Activated T-cell treated with anti-CD3 and anti-CD28 coated beads, Interleukin-2, amount 50 U/mL, for 72 hours (primary cell): ENCODE data around the gene EFCAB13. TPM values are rescaled to one million over a fixed set of nuclear protein-coding genes. Genes with fewer than 3 reads are reported as not detected.
A peak's percentile ranks its signal among the peaks of the same experiment; 100 is the strongest.

Source experiments
- ATAC-seq, 2 donors: fragments of 150-1000 bp; cut with Tn5 transposase; replicated peaks in 1 of 2; 2 replicates each; pipeline ENCODE4 v1.10.0; 2021; ENCODE audit warnings: moderate library complexity in 2 of 2, mild to moderate bottlenecking in 1 of 2
- DNase-seq, 2 donors: peaks; one replicate each; pipeline ENCODE4 v3.0.0; 2021 to 2022; ENCODE audit warnings: mixed read lengths in 1 of 2
- H3K27ac Mint-ChIP-seq: one replicate; pipeline ENCODE4 v1.8.0; 2022; ENCODE audit warnings: mild to moderate bottlenecking, moderate library complexity, mixed read lengths
- H3K27me3 Mint-ChIP-seq: one replicate; pipeline ENCODE4 v1.8.0; 2022; ENCODE audit warnings: low read depth, mixed read lengths
- H3K36me3 Mint-ChIP-seq, 2 donors: one replicate each; pipeline ENCODE4 v1.8.0; 2022; ENCODE audit warnings: mixed read lengths in 2 of 2, mild to moderate bottlenecking in 1 of 2; ENCODE audit not compliant: insufficient read depth in 2 of 2
- H3K4me1 Mint-ChIP-seq: one replicate; pipeline ENCODE4 v1.8.0; 2022; ENCODE audit warnings: low read depth, mixed read lengths
- H3K4me3 Mint-ChIP-seq, 2 donors: one replicate each; pipeline ENCODE4 v1.8.0; 2022; ENCODE audit warnings: mild to moderate bottlenecking in 2 of 2, mixed read lengths in 2 of 2, moderate library complexity in 2 of 2
- H3K9me3 Mint-ChIP-seq, 2 donors: one replicate each; pipeline ENCODE4 v1.8.0; 2022; ENCODE audit warnings: mixed read lengths in 2 of 2
- total RNA-seq, 2 donors: library from RNA; stranded (reverse); gene quantifications; one replicate each; pipeline ENCODE4 v1.2.3, GENCODE V29; 2022

The EFCAB13 gene
- total RNA-seq, 2 donors from 2014 or later: 5.9 to 9.0 TPM

DNA sequence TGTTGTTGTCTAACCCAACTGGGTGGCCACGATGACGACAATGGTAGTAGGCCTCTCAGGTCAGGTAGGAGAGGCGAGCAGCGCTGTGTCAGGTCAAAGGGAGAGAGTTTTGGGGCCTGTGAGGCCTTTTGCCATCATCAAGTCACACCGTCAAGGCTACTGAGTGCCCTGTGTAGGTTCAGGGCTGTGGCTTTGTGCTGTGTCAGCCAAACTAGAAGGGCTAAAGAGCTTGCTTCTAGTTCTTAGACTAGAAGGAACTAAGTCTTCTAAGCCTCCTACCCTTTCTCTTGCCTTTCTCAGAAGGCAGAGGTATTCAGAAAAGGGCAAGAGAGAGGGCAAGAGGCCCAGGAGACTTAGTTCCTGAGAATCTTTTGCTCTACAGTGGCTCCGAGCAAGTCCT lies 25.0 kb upstream of the EFCAB13 start:
- Mint-ChIP-seq H3K9me3 (peaks cover 0 to 4% of the 10 kb centered on the region in 2 donors), H3K36me3 (peaks cover 0 to 6% of the 10 kb centered on the region in 2 donors), H3K27me3 (no peaks in the 10 kb centered on the region), H3K4me1 (peaks cover 10% of the 10 kb centered on the region), H3K4me3 (no peak overlapping the region), H3K27ac (no peak overlapping the region)
- DNase-seq: no peak
- ATAC-seq: no peak

DNA sequence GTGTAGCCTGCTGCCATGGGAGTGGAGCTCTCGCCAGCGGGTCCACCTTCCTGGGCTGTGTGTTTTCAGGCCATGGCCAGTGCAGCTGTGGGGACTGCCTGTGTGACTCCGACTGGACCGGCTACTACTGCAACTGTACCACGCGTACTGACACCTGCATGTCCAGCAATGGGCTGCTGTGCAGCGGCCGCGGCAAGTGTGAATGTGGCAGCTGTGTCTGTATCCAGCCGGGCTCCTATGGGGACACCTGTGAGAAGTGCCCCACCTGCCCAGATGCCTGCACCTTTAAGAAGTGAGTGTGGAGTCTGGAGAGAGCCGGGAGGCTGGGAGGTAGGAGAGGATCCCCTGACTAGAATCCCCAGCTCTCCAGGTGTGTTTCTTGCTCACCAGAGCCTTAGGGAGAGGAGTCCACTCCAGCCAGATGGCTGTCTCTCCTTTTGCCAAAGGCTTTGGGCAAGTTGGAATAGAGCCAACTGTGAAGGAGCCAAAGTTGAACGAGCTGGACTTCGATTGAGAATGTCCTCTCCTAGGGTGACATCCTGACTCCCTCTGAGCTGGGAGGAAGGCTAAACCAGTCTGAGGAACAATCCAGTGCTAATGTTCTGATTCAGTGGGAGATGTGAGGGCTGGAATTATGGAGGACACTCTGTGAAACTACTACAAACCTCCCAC lies 24.4 kb upstream of the EFCAB13 start:
- peaks cover 0 to 6% of the 10 kb centered on the region in 2 donors for H3K36me3 Mint-ChIP-seq
- no peak overlapping the region for H3K27ac Mint-ChIP-seq
- no peaks in the 10 kb centered on the region for H3K27me3 Mint-ChIP-seq
- peaks cover 10% of the 10 kb centered on the region for H3K4me1 Mint-ChIP-seq
- ATAC-seq: no peak
- no peak for DNase-seq
- peaks cover 0 to 4% of the 10 kb centered on the region in 2 donors for H3K9me3 Mint-ChIP-seq
- no peak overlapping the region for H3K4me3 Mint-ChIP-seq

DNA sequence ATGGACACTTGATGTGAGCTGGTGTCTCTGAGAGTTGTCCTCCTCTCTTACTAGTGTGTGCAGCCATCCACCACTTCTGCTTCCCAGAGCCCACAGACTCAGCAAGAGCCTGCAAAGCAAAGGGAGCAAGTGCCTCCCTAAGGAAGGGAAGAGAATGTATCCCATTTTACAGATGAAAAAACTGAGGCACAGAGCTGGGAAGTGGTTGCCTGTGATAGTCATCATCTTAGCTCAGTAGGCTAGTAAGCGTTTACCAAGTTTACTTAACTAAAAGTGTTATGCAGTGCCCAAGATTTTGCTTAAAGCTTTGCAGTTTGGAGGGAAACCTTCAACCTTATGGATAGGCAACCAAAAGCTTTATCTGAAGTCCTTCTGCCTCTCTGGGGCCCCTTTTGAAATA lies 23.0 kb upstream of the EFCAB13 start:
- no peaks in the 10 kb centered on the region for H3K27me3 Mint-ChIP-seq
- ATAC-seq (no peak), DNase-seq (no peak)
- no peak overlapping the region for H3K4me3 Mint-ChIP-seq
- H3K4me1 Mint-ChIP-seq: peaks cover 19% of the 10 kb centered on the region
- H3K36me3 Mint-ChIP-seq: peaks cover 0 to 6% of the 10 kb centered on the region in 2 donors
- peaks cover 0 to 4% of the 10 kb centered on the region in 2 donors for H3K9me3 Mint-ChIP-seq
- H3K27ac Mint-ChIP-seq: no peak overlapping the region

DNA sequence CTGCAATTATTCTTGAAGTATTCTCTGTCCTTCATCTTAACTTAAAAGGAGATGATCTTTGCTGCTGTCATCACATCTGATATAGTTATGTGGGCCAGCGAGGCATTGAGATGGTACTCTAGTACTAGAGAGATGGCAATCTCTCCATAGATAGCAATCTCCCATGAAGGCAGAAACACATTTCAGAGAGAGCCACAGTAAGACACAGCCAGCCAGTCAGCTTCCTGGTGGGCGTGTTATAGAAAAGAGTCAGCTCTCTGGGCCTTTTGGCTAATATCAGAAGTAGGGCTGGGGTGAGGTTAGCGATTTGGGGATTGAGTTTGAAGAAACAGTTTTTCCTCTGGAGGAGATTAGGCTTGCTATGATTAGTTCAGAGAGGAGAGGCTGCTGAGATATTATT lies 22.6 kb upstream of the EFCAB13 start:
- H3K36me3 Mint-ChIP-seq: peaks cover 0 to 6% of the 10 kb centered on the region in 2 donors
- peak overlapping the region; percentile 12 for H3K27ac Mint-ChIP-seq
- ATAC-seq: peak; percentile 73 to 84
- peak; percentile 24 to 46 for DNase-seq
- peak overlapping the region in 1 of 2 donors; percentile 17 for H3K4me3 Mint-ChIP-seq
- peaks cover 20% of the 10 kb centered on the region for H3K4me1 Mint-ChIP-seq
- peaks cover 0 to 4% of the 10 kb centered on the region in 2 donors for H3K9me3 Mint-ChIP-seq
- H3K27me3 Mint-ChIP-seq: no peaks in the 10 kb centered on the region

DNA sequence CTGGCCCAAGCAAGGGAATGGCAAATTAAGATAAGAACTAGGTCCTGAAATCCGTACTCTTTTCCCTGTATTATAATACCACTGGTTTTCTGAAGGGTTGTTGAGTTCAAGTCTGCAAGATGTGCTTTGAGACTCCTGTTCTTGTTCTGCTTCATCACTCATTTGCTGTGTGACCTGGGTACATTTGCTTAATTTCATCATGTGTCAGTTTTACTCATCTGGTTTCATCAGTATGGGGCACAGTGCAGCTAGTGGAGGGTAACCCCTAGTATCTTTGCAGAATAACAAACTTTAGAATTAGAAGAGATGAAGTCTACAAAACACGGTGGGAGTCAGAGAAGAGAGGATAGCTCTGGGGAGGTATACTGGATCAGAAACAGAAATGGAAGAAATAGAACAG lies 21.9 kb upstream of the EFCAB13 start:
- peaks cover 20% of the 10 kb centered on the region for H3K4me1 Mint-ChIP-seq
- peaks cover 0 to 6% of the 10 kb centered on the region in 2 donors for H3K36me3 Mint-ChIP-seq
- peak overlapping the region in 1 of 2 donors; percentile 8 for H3K4me3 Mint-ChIP-seq

DNA sequence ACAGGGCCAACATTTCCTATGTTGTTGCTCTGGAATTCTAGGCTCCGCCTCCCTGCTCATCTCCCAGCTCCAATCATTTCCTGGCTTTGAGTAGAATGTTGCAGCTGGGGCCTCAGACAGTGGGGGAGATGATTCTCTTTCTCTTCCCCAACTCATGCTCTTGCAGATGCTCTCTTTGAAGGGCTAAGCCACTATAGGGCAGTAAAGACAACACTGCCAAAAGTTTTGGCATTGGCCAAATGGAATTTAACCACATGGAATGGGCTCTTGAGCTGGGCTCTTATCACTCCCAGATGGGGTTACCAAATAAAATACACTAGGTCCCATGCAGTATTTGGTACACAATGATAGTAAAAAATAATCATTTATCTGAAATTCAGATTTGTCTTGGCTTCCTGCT lies 19.6 kb upstream of the EFCAB13 start:
- Mint-ChIP-seq H3K4me3 (no peak overlapping the region), H3K27me3 (no peaks in the 10 kb centered on the region), H3K36me3 (peaks cover 0 to 6% of the 10 kb centered on the region in 2 donors), H3K27ac (no peak overlapping the region), H3K9me3 (peaks cover 0 to 4% of the 10 kb centered on the region in 2 donors), H3K4me1 (peaks cover 20% of the 10 kb centered on the region)
- DNase-seq (no peak), ATAC-seq (no peak)

More for the DNA sequence above, 21.9 kb upstream of the EFCAB13 start:
- no peak for DNase-seq
- Mint-ChIP-seq H3K27ac (peak overlapping the region; percentile 67), H3K9me3 (peaks cover 0 to 4% of the 10 kb centered on the region in 2 donors), H3K27me3 (no peaks in the 10 kb centered on the region)
- peak; percentile 56 to 61 for ATAC-seq

DNA sequence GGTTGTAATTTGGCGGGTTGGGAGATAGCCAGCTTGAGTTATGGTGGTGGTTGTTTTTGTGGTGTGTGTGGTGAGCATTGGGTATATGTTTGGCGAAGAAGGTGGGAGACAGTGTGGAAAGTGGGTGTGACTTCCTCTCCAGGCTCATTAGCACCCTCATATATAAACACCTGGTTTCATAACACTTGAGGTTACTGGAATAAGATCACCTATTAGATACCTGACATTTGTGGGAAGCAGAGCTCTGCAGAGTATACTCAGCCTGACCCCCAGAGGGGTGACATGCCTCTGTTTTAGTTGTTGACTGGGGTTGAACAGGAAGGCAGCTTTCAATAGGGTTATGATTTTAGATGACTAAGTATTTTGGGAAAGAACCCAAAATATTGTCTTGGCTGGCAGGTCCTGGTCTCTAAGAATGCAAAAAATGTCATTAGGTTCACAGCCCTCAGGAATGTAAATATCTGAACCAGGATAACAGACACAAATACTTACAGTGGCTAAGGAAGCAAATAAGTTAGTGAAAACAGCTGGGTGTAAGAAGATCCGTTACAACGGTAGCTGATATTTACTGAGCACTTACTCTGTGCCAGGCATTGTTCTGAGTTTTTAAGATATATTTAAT lies 18.3 kb upstream of the EFCAB13 start:
- peaks cover 19% of the 10 kb centered on the region for H3K4me1 Mint-ChIP-seq
- H3K4me3 Mint-ChIP-seq: no peak overlapping the region
- DNase-seq: no peak
- peaks cover 0 to 6% of the 10 kb centered on the region in 2 donors for H3K36me3 Mint-ChIP-seq
- H3K27me3 Mint-ChIP-seq: peaks cover 5% of the 10 kb centered on the region
- peak in 1 of 2 donors; percentile 25 for ATAC-seq
- H3K9me3 Mint-ChIP-seq: peaks cover 0 to 4% of the 10 kb centered on the region in 2 donors
- H3K27ac Mint-ChIP-seq: no peak overlapping the region

DNA sequence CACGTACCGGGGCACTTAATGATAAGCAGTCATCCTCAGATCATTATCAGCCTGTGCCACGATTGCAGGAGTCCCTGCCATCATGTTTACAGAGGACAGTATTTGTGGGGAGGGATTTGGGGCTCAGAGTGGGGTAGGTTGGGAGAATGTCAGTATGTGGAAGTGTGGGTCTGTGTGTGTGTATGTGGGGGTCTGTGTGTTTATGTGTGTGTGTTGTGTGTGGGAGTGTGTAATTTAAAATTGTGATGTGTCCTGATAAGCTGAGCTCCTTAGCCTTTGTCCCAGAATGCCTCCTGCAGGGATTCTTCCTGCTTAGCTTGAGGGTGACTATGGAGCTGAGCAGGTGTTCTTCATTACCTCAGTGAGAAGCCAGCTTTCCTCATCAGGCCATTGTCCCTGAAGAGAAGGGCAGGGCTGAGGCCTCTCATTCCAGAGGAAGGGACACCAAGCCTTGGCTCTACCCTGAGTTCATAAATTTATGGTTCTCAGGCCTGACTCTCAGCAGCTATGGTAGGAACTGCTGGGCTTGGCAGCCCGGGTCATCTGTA lies 13.5 kb upstream of the EFCAB13 start:
- H3K27ac Mint-ChIP-seq: no peak overlapping the region
- no peak for DNase-seq
- no peak for ATAC-seq
- H3K27me3 Mint-ChIP-seq: peaks cover 5% of the 10 kb centered on the region
- H3K9me3 Mint-ChIP-seq: no peaks in the 10 kb centered on the region
- H3K4me1 Mint-ChIP-seq: peaks cover 6% of the 10 kb centered on the region
- no peaks in the 10 kb centered on the region for H3K36me3 Mint-ChIP-seq
- H3K4me3 Mint-ChIP-seq: no peak overlapping the region

DNA sequence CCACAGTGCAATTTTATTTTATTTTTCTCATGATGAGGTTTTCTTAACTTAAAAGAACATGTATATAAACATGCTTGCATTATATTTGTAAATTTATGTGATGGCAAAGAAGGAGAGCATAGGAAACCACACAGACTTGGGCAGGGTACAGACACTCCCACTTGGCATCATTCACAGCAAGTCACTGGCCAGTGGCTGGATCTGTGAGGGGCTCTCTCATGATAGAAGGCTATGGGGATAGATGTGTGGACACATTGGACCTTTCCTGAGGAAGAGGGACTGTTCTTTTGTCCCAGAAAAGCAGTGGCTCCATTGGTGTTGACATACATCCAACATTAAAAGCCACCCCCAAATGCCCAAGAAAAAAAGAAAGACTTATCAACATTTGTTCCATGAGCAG lies 12.3 kb upstream of the EFCAB13 start:
- Mint-ChIP-seq H3K27me3 (peaks cover 5% of the 10 kb centered on the region), H3K4me1 (no peaks in the 10 kb centered on the region), H3K27ac (no peak overlapping the region), H3K4me3 (no peak overlapping the region), H3K9me3 (no peaks in the 10 kb centered on the region), H3K36me3 (no peaks in the 10 kb centered on the region)
- ATAC-seq (no peak), DNase-seq (no peak)

DNA sequence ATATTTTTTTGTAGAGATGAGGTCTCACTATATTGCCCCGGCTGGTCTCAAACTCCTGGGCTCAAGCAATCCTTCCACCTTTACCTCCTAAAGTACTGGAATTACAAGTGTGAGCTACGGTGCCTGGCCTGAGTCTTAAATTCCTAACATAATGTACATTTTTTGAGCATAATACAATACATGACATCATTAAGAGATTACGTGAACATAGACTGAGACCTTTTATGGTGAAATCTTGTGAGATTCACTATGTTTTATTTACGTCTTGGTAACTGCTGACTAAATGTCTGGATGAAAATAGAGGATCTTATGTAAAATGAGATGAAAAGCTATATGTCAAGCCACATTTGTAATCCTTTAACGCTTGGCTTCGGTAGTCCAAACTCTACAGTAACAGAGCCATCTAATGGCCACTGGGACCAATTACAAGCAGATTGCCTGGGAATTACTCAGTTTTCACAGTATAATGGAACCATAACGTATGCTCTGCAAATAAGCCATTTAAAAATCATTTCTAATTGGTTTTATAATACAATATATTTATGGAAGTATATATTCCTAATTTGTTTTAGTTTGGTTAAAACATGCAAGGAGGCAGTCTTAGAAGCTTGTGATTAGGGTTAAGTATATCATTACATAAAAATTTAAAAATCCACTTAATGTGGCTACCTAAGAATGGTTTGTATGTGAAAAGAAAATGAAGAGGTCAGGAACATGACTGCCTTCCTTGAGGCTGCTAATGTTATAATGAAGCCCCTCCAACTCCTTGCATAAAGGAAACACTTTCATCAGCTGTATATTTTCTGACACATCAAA lies 8.1 kb upstream of the EFCAB13 start:
- no peaks in the 10 kb centered on the region for H3K4me1 Mint-ChIP-seq
- peak; percentile 11 to 28 for DNase-seq
- H3K27me3 Mint-ChIP-seq: no peaks in the 10 kb centered on the region
- H3K27ac Mint-ChIP-seq: no peak overlapping the region
- H3K36me3 Mint-ChIP-seq: no peaks in the 10 kb centered on the region
- ATAC-seq: peak; percentile 65 to 70
- no peak overlapping the region for H3K4me3 Mint-ChIP-seq
- H3K9me3 Mint-ChIP-seq: no peaks in the 10 kb centered on the region

DNA sequence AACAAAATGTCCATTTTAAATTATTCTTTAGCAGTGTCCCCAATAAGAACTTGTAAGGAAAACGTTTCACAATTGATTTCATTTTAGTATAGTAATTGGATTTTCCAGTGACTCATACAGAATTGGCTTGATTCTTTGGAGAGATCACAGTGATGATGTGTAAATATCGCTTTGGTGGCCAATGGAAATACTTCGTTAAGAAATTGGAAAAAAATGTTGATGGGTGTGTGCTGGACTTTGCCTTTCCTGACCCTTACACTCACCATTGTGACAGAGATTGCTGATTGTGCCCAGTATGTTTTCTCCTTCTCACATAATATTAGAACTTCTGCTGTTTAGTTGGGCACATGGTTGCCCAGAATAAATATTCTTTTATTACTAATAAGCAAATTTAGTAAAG lies 7.4 kb upstream of the EFCAB13 start:
- no peaks in the 10 kb centered on the region for H3K9me3 Mint-ChIP-seq
- ATAC-seq (no peak), DNase-seq (no peak)
- no peaks in the 10 kb centered on the region for H3K36me3 Mint-ChIP-seq
- H3K4me3 Mint-ChIP-seq: no peak overlapping the region
- H3K27ac Mint-ChIP-seq: no peak overlapping the region
- H3K4me1 Mint-ChIP-seq: no peaks in the 10 kb centered on the region
- no peaks in the 10 kb centered on the region for H3K27me3 Mint-ChIP-seq

DNA sequence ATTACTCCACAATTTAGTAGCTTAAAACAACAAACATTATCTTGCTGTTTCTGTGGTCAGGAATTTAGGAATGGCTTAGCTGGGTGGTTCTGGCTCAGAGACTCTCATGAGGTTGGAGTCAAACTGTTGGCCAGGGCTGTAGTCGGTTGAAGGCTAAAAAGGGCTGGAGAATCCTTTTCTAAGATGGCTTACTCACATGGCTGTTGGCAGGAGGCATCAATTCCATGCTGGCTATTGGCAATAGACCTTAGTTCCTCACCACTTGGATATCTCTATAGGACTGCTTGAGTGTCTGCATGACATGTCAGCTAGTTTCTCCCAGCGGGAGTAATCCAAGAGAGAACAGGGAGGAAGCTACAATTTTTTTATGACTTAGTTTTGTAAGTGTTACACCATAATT lies 6.6 kb upstream of the EFCAB13 start:
- no peak overlapping the region for H3K27ac Mint-ChIP-seq
- H3K4me1 Mint-ChIP-seq: no peaks in the 10 kb centered on the region
- H3K4me3 Mint-ChIP-seq: no peak overlapping the region
- no peaks in the 10 kb centered on the region for H3K27me3 Mint-ChIP-seq
- H3K9me3 Mint-ChIP-seq: no peaks in the 10 kb centered on the region
- ATAC-seq: no peak
- no peaks in the 10 kb centered on the region for H3K36me3 Mint-ChIP-seq
- no peak for DNase-seq
